Measurements from ENCODE around the gene FAM149B1.

The FAM149B1 gene

DNA sequence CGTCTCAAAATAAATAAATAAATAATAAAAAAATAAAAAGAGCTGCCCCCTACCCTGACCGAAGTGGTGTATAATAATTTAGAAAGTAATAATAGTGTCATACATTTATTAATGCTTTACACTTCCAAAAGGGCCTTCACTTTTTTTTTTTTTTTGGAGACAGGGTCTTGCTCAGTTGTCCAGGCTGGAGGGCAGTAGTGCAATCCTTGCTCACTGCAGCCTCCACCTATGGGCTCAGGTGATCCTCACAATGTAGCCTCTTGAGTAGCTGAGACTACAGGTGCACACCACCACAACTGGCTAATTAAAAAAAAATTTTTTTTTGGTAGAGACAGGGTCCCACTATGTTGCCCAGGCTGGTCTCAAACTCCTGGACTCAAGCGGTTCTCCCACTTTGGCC is 1.4 kb downstream of the FAM149B1 start:
- H3K4me3 ChIP-seq (replicated peaks in 1 of 2; ENCODE audit: low read depth in 2 of 2, low read length in 2 of 2): no peak overlapping the region
- TF ChIP-seq, protein P1, sequence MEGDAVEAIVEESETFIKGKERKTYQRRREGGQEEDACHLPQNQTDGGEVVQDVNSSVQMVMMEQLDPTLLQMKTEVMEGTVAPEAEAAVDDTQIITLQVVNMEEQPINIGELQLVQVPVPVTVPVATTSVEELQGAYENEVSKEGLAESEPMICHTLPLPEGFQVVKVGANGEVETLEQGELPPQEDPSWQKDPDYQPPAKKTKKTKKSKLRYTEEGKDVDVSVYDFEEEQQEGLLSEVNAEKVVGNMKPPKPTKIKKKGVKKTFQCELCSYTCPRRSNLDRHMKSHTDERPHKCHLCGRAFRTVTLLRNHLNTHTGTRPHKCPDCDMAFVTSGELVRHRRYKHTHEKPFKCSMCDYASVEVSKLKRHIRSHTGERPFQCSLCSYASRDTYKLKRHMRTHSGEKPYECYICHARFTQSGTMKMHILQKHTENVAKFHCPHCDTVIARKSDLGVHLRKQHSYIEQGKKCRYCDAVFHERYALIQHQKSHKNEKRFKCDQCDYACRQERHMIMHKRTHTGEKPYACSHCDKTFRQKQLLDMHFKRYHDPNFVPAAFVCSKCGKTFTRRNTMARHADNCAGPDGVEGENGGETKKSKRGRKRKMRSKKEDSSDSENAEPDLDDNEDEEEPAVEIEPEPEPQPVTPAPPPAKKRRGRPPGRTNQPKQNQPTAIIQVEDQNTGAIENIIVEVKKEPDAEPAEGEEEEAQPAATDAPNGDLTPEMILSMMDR (IDR thresholded peaks at IDR 0.05; ENCODE audit: low read depth, low read length): no peak
- no peak for DNase-seq (ENCODE audit: low read depth in 2 of 2)

- no peak overlapping the region for H3K4me3 ChIP-seq (replicated peaks in 1 of 2; ENCODE audit: low read depth in 2 of 2, low read length in 2 of 2)
- no peak for DNase-seq (ENCODE audit: low read depth in 2 of 2)
- TF ChIP-seq, protein P1 (IDR thresholded peaks at IDR 0.05; ENCODE audit: low read depth, low read length): no peak
Observed at GRCh38 chr10:73172867-73173266, 4.9 kb downstream of the FAM149B1 start.

GRCh38 chr10:73174148-73174925 is 6.4 kb downstream of the FAM149B1 start:
- no peak overlapping the region for H3K4me3 ChIP-seq (replicated peaks in 1 of 2; ENCODE audit: low read depth in 2 of 2, low read length in 2 of 2)
- TF ChIP-seq, protein P1 (IDR thresholded peaks at IDR 0.05; ENCODE audit: low read depth, low read length): no peak
- no peak for DNase-seq (ENCODE audit: low read depth in 2 of 2)

DNA sequence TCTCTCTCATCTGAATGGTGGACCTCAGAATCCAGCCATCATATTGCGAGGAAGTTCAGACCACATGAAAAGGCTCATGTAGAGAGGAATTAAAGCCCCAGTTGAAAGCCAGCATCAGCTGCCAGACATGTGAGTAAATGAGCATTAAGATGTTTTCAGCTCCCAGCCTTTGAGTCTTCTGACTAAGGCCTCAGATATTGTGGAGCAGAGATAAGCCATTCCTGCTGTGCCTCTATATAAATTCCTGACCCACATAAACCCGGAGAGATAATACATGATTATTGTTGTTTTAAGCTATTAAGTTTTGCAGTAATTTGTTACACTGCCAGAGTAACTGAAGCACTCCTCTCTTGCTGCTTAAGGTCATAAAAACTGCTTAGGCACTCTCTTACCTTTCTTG is 14.6 kb downstream of the FAM149B1 start:
- H3K4me3 ChIP-seq (replicated peaks in 1 of 2; ENCODE audit: low read depth in 2 of 2, low read length in 2 of 2): no peak overlapping the region
- DNase-seq (ENCODE audit: low read depth in 2 of 2): peak; percentile 22 to 64
- TF ChIP-seq, protein P1 (IDR thresholded peaks at IDR 0.05; ENCODE audit: low read depth, low read length): no peak

DNA sequence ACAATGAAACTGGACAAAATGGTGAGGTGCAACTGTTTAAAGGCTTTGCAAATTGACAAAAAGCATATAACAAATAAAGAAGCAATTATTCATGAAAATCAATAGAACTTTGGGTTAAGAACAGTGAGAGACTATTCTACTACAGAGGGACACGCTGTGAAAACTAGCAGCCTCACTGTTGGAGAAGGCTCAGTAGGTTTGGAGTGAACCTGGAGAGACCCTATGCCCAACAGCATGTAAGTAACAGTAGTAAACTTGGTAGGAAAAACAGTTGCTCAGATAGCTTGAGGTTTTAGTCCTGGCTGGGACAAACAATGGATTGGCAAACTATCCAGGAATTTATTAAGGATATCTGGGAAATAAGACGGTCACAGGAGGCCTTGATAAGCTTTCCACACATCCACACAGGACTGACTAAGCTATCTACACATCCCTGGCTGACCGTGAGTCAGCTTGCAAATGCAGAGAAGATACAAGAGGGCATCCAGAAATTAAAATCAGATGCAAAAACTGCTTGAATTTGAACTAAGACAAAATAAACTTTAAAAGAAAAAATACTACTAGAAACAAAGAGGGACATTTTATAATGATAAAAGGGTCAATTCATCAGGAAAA is 15.9 kb downstream of the FAM149B1 start:
- TF ChIP-seq, protein P1 (IDR thresholded peaks at IDR 0.05; ENCODE audit: low read depth, low read length): no peak
- no peak overlapping the region for H3K4me3 ChIP-seq (replicated peaks in 1 of 2; ENCODE audit: low read depth in 2 of 2, low read length in 2 of 2)

GRCh38 chr10:73186266-73186665 is 18.3 kb downstream of the FAM149B1 start:
- no peak overlapping the region for H3K4me3 ChIP-seq (replicated peaks in 1 of 2; ENCODE audit: low read depth in 2 of 2, low read length in 2 of 2)
- TF ChIP-seq, protein P1 (IDR thresholded peaks at IDR 0.05; ENCODE audit: low read depth, low read length): no peak
- no peak for DNase-seq (ENCODE audit: low read depth in 2 of 2)

More for the DNA sequence above, 15.9 kb downstream of the FAM149B1 start:
- DNase-seq (ENCODE audit: low read depth in 2 of 2): peak; percentile 45 to 67

Measured in cardiac fibroblast (primary cell).